Lower lobe of right lung (tissue), 2 donors: ENCODE measurements around the gene NELL1. TPM values are rescaled to one million over a fixed set of nuclear protein-coding genes. Genes with fewer than 3 reads are reported as not detected.
"Not testable (repeated sequence)": the region's sequence is repeated elsewhere in the genome, so short reads cannot be mapped to it uniquely, and the experiment has no call there.

ENCODE experiments used
- ATAC-seq, 2 donors: fragments of 200-7000 bp; cut with Tn5 transposase; one replicate each; pipeline ENCODE4 v1.9.1; 2020 to 2022; ENCODE audit warnings: mild to moderate bottlenecking in 2 of 2, moderate library complexity in 2 of 2
- DNase-seq: peaks from one replicate; pipeline ENCODE4 v3.0.0-alpha.2; 2020
- H3K27ac ChIP-seq: fragments of 200-600 bp; one replicate; pipeline ENCODE4 v1.8.0; 2022
- H3K27me3 ChIP-seq: fragments of 200-600 bp; one replicate; pipeline ENCODE4 v1.8.0; 2022; ENCODE audit warnings: low read depth
- H3K36me3 ChIP-seq: fragments of 200-600 bp; one replicate; pipeline ENCODE4 v1.8.0; 2022; ENCODE audit warnings: mild to moderate bottlenecking
- H3K4me1 ChIP-seq: fragments of 200-600 bp; one replicate; pipeline ENCODE4 v1.8.0; 2022
- H3K4me3 ChIP-seq: fragments of 200-600 bp; one replicate; pipeline ENCODE4 v1.8.0; 2022; ENCODE audit warnings: mild to moderate bottlenecking
- H3K9me3 ChIP-seq: fragments of 200-600 bp; one replicate; pipeline ENCODE4 v1.8.0; 2022
- intact Hi-C: fragments of 100-400 bp; cut with DNase I; formaldehyde crosslinking; loops from one replicate; pipeline ENCODE4 v1.11.0; 2022
- total RNA-seq: library from RNA; stranded (reverse); fragmentation: NEBNext Ultra II Directional; extraction: Animal tissue kit (Norgen Biotek cat#: 25700); gene quantifications from one replicate; pipeline ENCODE4 v1.2.1, GENCODE V29; 2021
- TF ChIP-seq, protein P1 (sequence below): fragments of 200-600 bp; IDR thresholded peaks from one replicate; pipeline ENCODE4 v1.8.0; 2022; ENCODE audit warnings: antibody characterized with exemption, mild to moderate bottlenecking
- donor health status: DM: no; HTN: yes; CAD: no; lungs with severe emphysema.

NELL1 gene
- total RNA-seq, 1 donor from 2014 or later: 0.15 TPM

DNA sequence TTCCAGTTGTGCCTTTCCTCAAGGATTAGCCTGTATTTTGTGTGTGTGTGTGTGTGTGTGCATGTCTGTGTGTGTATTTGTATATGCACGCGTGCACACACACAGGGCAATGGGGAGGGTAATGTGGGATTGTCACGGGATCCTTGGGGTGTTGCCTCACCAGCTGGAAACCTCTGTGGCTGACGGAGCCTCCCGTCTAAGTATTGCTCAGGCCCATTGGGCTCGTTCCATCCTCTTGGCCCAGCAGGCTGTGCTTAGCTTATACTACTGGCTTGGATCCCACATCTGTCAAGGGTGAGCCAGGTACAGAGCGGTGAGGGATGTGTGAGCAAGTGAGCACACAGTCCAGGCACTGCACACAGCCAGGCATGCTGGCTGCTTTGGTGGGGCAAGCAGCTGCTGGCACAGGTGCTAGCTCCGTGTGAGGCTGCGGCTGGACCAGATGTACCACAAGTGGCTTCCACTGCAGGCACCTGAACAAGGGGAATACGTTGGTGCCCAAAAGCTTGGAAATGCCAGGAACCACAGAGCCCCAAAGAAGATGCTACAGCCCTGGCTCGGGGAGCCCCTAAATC, 462.8 kb downstream of the NELL1 start:
- Histone ChIP-seq H3K4me1 (no peaks in the 10 kb centered on the region), H3K9me3 (no peaks in the 10 kb centered on the region), H3K36me3 (no peaks in the 10 kb centered on the region), H3K4me3 (no peak overlapping the region), H3K27ac (no peak overlapping the region), H3K27me3 (no peaks in the 10 kb centered on the region)
- ATAC-seq (peak in 1 of 2 donors; percentile 43), DNase-seq (no peak)
- TF ChIP-seq, protein P1, sequence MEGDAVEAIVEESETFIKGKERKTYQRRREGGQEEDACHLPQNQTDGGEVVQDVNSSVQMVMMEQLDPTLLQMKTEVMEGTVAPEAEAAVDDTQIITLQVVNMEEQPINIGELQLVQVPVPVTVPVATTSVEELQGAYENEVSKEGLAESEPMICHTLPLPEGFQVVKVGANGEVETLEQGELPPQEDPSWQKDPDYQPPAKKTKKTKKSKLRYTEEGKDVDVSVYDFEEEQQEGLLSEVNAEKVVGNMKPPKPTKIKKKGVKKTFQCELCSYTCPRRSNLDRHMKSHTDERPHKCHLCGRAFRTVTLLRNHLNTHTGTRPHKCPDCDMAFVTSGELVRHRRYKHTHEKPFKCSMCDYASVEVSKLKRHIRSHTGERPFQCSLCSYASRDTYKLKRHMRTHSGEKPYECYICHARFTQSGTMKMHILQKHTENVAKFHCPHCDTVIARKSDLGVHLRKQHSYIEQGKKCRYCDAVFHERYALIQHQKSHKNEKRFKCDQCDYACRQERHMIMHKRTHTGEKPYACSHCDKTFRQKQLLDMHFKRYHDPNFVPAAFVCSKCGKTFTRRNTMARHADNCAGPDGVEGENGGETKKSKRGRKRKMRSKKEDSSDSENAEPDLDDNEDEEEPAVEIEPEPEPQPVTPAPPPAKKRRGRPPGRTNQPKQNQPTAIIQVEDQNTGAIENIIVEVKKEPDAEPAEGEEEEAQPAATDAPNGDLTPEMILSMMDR: no peak
- intact Hi-C loops: no loop called here

- Histone ChIP-seq H3K27me3 (no peaks in the 10 kb centered on the region), H3K4me3 (no peak overlapping the region), H3K36me3 (no peaks in the 10 kb centered on the region), H3K4me1 (no peaks in the 10 kb centered on the region), H3K27ac (no peak overlapping the region), H3K9me3 (no peaks in the 10 kb centered on the region)
- DNase-seq (no peak), ATAC-seq (peak in 1 of 2 donors; percentile 39)
- intact Hi-C loops: no loop called here
- TF ChIP-seq, protein P1: no peak
These were observed 463.9 kb downstream of the NELL1 start for GRCh38 chr11:21133244-21133643.

- ATAC-seq: peak in 1 of 2 donors; percentile 14
- intact Hi-C loops: no loop called here
- no peaks in the 10 kb centered on the region for H3K27me3 ChIP-seq
- no peak overlapping the region for H3K27ac ChIP-seq
- no peaks in the 10 kb centered on the region for H3K4me1 ChIP-seq
- H3K36me3 ChIP-seq: no peaks in the 10 kb centered on the region
- H3K9me3 ChIP-seq: no peaks in the 10 kb centered on the region
- no peak overlapping the region for H3K4me3 ChIP-seq
- no peak for DNase-seq
- TF ChIP-seq, protein P1: no peak
These were observed 464.3 kb downstream of the NELL1 start for GRCh38 chr11:21133722-21134121.

GRCh38 chr11:21137803-21138202, 468.4 kb downstream of the NELL1 start:
- no peaks in the 10 kb centered on the region for H3K4me1 ChIP-seq
- DNase-seq: no peak
- ATAC-seq: no peak
- no peak overlapping the region for H3K4me3 ChIP-seq
- H3K27me3 ChIP-seq: no peaks in the 10 kb centered on the region
- TF ChIP-seq, protein P1: no peak
- H3K27ac ChIP-seq: no peak overlapping the region
- no peaks in the 10 kb centered on the region for H3K36me3 ChIP-seq
- intact Hi-C loops: no loop called here
- no peaks in the 10 kb centered on the region for H3K9me3 ChIP-seq

DNA sequence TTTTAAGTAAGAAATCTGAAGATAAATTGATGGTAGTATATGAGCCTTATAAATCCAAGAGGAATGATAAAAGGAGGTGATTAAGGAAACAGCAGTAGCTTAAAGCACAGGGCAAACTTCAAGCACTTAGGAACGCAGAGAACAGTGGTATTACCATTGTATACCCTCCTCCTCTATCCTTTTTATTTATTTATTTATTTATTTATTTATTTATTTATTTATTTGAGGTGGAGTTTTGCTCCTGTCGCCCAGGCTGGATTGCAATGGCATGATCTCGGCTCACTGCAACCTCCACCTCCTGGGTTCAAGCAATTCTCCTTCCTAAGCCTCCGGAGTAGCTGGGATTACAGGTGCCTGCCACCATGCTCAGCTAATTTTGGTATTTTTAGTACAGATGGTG, 472.2 kb downstream of the NELL1 start:
- H3K9me3 ChIP-seq, H3K4me3 ChIP-seq, H3K27me3 ChIP-seq, H3K27ac ChIP-seq, intact Hi-C loops, H3K4me1 ChIP-seq, H3K36me3 ChIP-seq, DNase-seq, ATAC-seq: not testable (repeated sequence)

DNA sequence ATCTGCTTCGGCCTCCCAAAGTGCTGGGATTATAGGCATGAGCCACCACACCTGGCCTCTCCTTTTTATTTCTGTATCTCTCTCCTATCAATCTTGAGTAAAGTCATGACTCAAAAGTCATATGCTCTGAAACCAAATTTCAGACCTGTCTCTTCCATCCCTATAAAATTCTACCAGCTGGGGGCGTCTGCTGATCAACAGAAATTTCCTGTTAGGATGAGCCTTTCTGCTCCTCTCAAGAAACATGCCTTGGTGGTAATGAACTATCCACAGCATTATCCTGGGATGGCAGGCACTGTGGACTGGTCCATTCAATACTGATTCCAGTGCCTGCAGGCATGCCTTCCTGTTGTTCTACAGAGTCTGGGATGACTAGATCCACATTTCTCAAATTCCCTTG, 472.6 kb downstream of the NELL1 start:
- DNase-seq (no peak), ATAC-seq (no peak)
- TF ChIP-seq, protein P1: no peak
- Histone ChIP-seq H3K27me3 (no peaks in the 10 kb centered on the region), H3K4me3 (no peak overlapping the region), H3K27ac (no peak overlapping the region), H3K9me3 (no peaks in the 10 kb centered on the region), H3K36me3 (no peaks in the 10 kb centered on the region), H3K4me1 (no peaks in the 10 kb centered on the region)
- intact Hi-C loops: no loop called here
